Measurements from ENCODE around the gene BRI3BP. TPM values are rescaled to one million over a fixed set of nuclear protein-coding genes. Genes with fewer than 3 reads are reported as not detected.

The BRI3BP gene, protein sequence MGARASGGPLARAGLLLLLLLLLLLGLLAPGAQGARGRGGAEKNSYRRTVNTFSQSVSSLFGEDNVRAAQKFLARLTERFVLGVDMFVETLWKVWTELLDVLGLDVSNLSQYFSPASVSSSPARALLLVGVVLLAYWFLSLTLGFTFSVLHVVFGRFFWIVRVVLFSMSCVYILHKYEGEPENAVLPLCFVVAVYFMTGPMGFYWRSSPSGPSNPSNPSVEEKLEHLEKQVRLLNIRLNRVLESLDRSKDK
- 2.2 and 2.6 TPM in 2 replicates for total RNA-seq

DNA sequence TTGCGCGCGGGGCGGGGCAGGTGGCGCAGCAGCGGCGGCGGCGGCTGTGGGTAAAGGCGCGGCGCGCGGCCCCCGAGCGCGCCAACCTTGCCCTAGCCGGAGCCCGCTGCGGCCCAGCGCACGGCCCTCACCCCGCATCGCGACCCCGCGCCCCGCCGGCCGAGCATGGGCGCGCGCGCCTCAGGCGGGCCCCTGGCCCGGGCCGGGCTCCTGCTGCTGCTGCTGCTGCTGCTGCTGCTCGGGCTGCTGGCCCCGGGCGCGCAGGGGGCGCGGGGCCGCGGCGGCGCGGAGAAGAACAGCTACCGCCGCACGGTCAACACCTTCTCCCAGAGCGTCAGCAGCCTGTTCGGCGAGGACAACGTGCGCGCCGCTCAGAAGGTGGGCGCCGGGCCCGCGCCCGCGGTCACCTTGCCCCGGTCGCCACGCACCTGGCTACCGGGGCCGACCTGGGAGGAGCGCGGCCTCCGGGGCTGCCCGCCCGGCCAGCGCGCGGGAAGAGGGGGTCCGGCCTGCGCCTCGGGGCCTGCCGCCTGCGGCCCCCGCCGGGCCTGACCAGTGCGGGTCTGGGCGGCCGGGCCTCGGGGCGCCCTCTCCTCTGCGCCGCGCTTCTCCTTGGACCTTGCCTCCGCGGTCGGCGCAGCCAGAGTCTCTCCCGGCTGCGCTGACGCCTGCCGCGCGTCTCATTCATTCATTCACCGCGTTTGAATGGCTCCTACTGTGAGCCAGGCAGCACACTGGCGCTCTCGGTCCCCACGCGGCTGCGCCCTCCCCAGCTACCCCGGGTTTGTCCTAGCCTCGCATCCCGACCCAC is at the start of gene BRI3BP:
Gene BRI3BP, plus strand, starts transcription at position 20 of the 811 bp plus-strand sequence. Its CDS starts 146 bp downstream, at position 166.
- DNase-seq (ENCODE audit: low read depth in 2 of 2): peak; percentile 57 to 62

DNA sequence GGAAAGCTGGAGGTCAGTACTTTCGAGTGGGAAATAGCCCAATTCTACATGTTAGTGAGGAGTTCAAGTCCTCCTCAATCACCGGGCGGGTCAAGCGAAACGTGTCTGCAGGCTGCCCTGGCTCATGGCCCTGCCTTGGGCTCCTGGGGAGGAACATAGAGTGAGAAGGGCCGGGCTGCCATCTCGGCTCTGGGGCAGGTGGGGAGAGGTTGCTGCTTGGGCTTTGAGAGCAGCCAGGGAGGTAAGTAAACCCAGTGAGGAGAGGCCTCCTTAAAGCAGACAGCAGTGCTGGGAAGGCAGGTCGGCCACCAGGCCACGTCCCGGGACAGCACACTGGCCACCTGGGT is 47.0 kb upstream of the BRI3BP start:
- no peak for DNase-seq (ENCODE audit: low read depth in 2 of 2)

DNA sequence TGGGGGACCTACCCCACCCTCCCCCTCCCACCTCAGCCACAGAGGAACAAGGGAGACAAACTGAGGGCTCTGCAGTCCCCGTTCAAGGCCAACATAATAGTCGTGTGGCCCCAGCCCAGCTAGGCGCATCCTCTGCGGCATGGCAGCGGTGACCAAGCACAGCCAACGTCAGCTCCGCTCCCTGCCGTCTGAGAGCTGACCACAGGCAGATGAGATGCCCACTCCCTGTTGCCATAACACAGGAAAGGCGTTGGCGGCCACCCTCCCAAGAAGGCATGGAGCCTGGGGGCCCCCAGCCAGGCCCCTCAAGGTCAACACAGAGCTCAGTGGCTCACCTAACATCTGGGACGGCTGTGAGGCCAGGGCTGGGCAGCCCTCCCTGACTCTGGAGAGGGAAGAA is 46.4 kb upstream of the BRI3BP start:
- DNase-seq (ENCODE audit: low read depth in 2 of 2): no peak

- no peak for DNase-seq (ENCODE audit: low read depth in 2 of 2)
Observed at GRCh38 chr12:124947561-124948398, 45.7 kb upstream of the BRI3BP start.

DNA sequence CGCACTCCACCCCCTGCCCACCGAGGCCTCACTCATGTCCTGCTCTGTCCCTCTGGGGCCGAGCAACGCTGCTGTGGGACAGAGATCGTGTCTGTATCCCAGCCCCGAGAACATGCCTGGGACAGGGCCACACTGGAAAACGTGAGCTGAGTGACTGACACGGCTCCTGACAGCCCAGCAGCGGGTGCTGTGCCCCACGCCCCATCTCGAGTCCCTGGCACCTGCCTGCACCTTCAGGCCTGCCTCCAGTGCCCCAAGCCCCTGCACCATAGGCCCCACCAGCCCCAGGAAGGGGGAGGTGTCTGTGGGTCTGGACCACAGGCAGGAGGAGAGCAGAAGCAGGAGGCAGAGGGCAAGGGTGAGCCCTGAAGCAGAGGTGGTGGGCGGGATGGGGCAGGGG is 44.4 kb upstream of the BRI3BP start:
- no peak for DNase-seq (ENCODE audit: low read depth in 2 of 2)

DNA sequence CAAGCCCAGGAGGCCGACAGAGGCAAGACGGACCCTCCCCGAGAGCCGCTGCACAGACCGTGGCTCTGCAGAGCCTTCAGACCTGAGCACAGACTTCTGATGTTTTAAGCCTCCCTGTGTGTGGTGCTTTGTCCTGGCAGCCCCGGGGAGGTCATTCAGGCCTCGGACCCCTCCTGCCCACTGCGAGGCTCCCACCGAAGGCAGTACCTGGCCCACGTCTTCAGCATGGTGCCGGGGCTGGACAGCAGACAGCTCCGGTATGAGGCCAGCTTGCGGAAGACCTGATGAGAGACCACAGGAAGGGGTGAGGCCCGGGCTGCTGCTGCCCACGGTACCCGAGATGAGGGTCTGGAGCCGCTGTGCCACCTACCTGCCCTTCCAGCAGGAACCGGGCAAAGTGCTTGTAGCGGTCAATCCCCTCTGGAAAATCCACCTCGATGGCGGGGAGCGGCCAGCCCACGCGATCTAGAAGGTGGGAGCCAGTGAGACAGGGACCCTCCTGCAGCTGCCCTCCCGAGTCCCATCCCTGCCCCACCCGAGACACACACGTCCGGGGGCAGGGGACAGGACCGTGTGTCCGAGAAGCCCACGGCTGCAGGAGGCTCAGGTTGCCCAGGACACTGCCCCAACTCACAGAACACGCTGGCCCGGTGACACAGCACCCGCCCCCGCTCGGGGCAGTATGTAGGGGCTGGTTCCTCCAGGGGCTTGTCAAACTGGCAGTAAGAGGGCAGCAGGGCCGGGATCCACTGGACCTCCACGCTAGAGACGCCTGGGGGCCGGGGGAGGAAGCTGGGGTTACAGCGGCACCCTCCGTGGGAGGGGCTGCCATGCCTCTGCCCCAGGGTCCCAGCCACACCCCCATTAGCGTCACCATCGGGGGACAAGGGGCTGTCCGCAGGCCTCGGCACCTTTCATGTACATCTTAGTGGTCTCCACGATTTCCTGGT is 43.4 kb upstream of the BRI3BP start:
- DNase-seq (ENCODE audit: low read depth in 2 of 2): no peak

GRCh38 chr12:124952295-124952694 is 41.1 kb upstream of the BRI3BP start:
- no peak for DNase-seq (ENCODE audit: low read depth in 2 of 2)

GRCh38 chr12:124952801-124953200 is 40.6 kb upstream of the BRI3BP start:
- no peak for DNase-seq (ENCODE audit: low read depth in 2 of 2)

- no peak for DNase-seq (ENCODE audit: low read depth in 2 of 2)
Observed at GRCh38 chr12:124953689-124954405, 39.6 kb upstream of the BRI3BP start.

GRCh38 chr12:124954771-124955170 is 38.7 kb upstream of the BRI3BP start:
- no peak for DNase-seq (ENCODE audit: low read depth in 2 of 2)

GRCh38 chr12:124956571-124956970 is 36.9 kb upstream of the BRI3BP start:
- DNase-seq (ENCODE audit: low read depth in 2 of 2): no peak

DNA sequence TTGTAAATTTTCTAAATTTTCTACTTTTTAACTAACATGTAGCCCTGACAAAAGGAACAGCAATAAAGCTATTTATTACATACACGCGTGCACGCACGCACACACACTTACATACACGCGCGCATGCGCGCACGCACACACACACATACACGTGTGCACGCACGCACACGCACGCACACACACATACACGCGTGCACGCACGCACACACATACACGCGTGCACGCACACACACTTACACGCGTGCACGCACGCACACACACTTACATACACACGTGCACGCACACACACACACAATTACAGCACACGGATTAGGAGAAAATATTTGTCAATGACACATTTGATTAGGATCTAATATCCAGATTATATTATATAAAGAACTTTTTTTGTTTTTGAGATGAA is 32.4 kb upstream of the BRI3BP start:
- DNase-seq (ENCODE audit: low read depth in 2 of 2): no peak

GRCh38 chr12:124963211-124963610 is 30.2 kb upstream of the BRI3BP start:
- DNase-seq (ENCODE audit: low read depth in 2 of 2): no peak

DNA sequence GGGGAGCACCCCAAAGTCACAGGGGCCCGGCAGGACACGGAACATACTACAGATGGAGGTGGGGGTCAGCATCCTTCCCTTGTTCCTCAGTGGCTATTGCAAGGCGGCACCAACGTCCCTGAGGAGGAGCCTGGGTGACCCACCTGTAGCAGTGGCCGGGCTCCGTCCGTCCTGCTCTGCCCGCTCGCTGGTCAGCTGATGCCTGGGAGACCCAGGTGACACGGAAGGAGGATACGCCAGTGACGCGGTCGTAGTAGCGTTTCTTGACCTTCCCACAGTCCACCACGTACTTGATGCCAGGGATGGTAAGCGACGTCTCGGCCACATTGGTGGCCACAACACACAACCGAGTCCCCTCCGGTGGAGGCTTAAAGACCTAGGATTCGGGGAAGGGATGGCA is 29.2 kb upstream of the BRI3BP start:
- no peak for DNase-seq (ENCODE audit: low read depth in 2 of 2)

DNA sequence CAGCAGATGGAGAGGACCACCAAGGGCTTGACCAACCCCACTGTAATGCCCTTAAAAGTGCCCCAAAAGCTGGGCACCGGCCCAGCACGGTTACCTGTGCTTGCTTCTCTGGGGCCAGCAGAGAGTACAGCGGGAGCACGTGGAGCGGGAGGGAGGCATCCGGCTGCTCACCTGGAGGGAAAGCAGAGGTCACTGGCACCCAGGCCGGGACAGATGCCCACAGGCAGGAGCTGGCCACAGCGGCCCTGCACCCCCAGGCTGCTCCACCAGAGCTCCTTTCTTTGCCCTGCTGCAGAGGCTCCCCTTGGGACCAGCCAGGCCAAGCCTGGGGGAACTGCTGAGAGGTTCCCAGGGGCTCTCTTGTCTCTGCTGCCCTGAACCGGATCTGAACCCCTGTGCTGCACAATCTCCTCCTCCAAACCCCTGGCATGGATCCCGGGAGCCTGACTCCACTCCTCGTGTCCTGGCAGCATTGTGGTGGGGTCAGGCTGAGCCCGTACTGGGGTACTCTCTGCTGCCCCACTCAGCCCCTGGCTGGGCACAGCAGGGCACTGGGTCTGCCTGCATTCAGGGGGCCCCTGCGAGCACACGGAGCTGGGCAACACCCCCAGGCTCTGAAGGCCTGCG is 28.5 kb upstream of the BRI3BP start:
- DNase-seq (ENCODE audit: low read depth in 2 of 2): no peak

DNA sequence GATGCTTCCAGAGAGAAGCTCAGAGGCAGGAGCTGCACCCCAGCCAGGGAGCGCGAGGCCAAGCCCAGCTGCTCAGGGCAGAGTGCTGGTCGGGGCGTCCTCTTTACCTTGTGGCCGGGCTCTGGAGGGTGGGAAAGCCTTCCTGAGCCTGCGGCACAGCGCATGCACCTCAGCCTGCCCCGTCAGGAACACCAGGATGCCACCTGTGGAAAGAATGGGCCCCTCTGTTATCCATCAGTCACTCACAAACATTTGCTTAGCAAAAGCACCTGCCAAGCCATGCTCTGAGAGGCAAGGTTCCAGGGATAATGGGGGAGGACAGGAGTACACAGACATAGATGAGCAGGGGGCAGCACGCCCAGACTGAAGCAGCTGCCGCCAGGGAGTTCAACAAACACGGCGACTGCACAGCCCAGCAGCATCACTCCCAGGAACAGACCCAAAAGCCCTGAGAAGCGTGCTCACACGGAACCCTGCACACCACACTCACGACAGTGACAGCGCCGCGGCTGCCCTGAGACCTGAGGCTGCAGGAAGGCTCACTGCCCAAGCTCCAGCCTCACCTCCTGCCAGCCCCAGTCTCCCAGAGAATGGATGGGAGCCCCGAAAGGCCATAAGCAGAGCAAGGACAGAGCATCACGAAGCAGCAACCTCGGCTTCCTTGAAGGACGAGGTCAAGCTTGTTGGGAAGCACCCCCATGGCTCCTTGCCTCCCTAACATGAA is 26.3 kb upstream of the BRI3BP start:
- DNase-seq (ENCODE audit: low read depth in 2 of 2): no peak

DNA sequence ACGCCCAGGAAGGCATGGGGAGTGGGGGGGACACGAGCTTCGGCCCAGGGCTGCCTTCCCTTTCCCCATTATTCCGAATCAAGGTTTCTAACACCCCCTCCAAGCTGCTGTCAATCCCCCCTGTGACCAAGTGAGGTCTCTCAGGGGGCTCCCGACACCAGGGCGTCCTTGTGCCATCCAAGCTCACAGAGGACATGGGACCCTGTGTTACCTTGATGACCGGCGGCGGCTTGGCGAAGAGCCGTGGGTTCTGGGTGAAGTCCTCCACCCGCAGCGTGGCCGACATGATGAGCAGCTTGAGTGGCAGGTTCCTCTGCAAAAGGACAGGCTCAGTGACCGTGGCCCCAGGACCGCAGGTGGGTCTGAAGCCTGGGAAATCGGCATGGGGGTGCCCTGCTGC is 24.8 kb upstream of the BRI3BP start:
- no peak for DNase-seq (ENCODE audit: low read depth in 2 of 2)

DNA sequence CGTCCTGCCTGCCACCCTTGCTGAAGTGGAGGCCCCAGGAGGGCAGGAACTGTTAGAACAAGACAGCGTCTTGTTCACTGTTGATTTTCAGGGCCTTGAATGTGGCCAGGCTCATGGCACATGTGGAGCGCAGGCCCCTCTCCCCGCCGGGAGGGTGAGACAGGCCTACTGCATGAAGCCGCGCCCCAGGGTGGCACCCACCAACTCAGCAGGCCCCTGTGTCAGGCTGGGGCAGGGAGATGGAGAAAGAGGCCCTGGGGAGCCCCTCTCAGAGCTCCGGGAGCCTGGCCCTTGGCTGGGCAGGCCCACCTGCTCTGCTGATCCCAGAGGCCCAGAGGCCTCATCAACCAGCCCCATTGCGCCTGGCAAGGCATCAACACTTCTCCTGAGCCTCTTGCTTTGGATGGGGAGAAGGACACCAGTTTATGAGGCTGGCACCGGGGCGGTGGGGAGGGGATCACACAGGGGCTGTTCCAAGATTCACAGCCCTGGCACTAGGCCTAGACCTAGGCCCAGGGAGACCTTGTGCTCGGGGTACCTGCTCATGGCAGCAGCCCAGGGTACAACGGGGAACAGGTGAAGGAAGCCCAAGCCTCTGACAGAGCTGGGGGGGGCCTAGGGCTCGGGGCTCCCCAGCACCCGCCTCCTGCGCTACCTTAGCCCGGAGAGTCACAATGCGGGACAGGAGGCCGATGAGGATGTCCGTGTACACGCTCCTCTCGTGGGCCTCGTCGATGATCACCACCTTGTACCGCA is 22.6 kb upstream of the BRI3BP start:
- DNase-seq (ENCODE audit: low read depth in 2 of 2): no peak

- DNase-seq (ENCODE audit: low read depth in 2 of 2): no peak
Observed at GRCh38 chr12:124971603-124972002, 21.8 kb upstream of the BRI3BP start.
